Osteocyte (in vitro differentiated cells): ENCODE data around the gene ADAMTS6. TPM values are rescaled to one million over a fixed set of nuclear protein-coding genes. Genes with fewer than 3 reads are reported as not detected.
"Not testable (repeated sequence)": the region's sequence is repeated elsewhere in the genome, so short reads cannot be mapped to it uniquely, and the experiment has no call there.

Source experiments
- DNase-seq: peaks from one replicate; pipeline ENCODE4 v3.0.0; 2021; ENCODE audit warnings: mixed read lengths; ENCODE audit not compliant: unreplicated experiment; ENCODE audit errors: extremely low spot score
- H3K27ac Mint-ChIP-seq: one replicate; pipeline ENCODE4 v1.8.0; 2021; ENCODE audit warnings: mild to moderate bottlenecking, mixed read lengths; ENCODE audit not compliant: unreplicated experiment
- H3K27me3 Mint-ChIP-seq: one replicate; pipeline ENCODE4 v1.8.0; 2021; ENCODE audit warnings: mixed read lengths; ENCODE audit not compliant: unreplicated experiment
- H3K36me3 Mint-ChIP-seq: one replicate; pipeline ENCODE4 v1.8.0; 2021; ENCODE audit warnings: mixed read lengths; ENCODE audit not compliant: unreplicated experiment
- H3K4me1 Mint-ChIP-seq: one replicate; pipeline ENCODE4 v1.8.0; 2021; ENCODE audit warnings: mixed read lengths; ENCODE audit not compliant: unreplicated experiment
- H3K4me3 Mint-ChIP-seq: one replicate; pipeline ENCODE4 v1.8.0; 2021; ENCODE audit warnings: mild to moderate bottlenecking, moderate library complexity, mixed read lengths; ENCODE audit not compliant: unreplicated experiment
- H3K9me3 Mint-ChIP-seq: one replicate; pipeline ENCODE4 v1.8.0; 2021; ENCODE audit warnings: mixed read lengths; ENCODE audit not compliant: unreplicated experiment
- total RNA-seq: library from RNA; stranded (reverse); gene quantifications from 2 replicates; pipeline ENCODE4 v1.2.1, GENCODE V29; 2021
- TF ChIP-seq, protein P1 (sequence below): fragments of 200-600 bp; sonication (generic); IDR thresholded peaks from 2 replicates; pipeline ENCODE4 v1.5.0; 2021; ENCODE audit warnings: antibody characterized with exemption, mild to moderate bottlenecking, moderate library complexity

ADAMTS6 gene
- total RNA-seq, 1 donor from 2014 or later: 4.7 TPM

DNA sequence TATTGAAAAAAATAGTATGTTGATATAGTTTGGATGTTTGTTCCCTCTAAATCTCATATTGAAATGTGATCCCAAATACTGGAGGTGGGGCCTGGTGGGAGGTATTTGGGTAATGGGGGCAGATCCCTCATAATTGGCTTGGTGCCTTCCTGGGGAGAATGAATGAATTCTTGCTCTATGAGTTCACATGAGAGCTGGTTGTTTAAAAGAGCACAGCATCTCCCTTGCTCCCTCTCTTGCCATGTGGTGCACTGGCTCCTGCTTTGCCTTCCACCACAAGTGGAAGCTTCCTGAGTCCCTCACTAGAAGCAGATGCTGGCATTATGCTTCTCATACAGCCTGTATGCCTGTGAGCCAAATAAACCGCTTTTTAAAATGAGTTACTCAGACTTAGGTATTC lies 154.8 kb downstream of the ADAMTS6 start:
- no peaks in the 10 kb centered on the region for H3K9me3 Mint-ChIP-seq
- H3K27me3 Mint-ChIP-seq: no peaks in the 10 kb centered on the region
- H3K4me3 Mint-ChIP-seq: no peak overlapping the region
- no peak overlapping the region for H3K27ac Mint-ChIP-seq
- peaks cover 32% of the 10 kb centered on the region for H3K4me1 Mint-ChIP-seq
- H3K36me3 Mint-ChIP-seq: no peaks in the 10 kb centered on the region
- TF ChIP-seq, protein P1, sequence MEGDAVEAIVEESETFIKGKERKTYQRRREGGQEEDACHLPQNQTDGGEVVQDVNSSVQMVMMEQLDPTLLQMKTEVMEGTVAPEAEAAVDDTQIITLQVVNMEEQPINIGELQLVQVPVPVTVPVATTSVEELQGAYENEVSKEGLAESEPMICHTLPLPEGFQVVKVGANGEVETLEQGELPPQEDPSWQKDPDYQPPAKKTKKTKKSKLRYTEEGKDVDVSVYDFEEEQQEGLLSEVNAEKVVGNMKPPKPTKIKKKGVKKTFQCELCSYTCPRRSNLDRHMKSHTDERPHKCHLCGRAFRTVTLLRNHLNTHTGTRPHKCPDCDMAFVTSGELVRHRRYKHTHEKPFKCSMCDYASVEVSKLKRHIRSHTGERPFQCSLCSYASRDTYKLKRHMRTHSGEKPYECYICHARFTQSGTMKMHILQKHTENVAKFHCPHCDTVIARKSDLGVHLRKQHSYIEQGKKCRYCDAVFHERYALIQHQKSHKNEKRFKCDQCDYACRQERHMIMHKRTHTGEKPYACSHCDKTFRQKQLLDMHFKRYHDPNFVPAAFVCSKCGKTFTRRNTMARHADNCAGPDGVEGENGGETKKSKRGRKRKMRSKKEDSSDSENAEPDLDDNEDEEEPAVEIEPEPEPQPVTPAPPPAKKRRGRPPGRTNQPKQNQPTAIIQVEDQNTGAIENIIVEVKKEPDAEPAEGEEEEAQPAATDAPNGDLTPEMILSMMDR: no peak
- no peak for DNase-seq

DNA sequence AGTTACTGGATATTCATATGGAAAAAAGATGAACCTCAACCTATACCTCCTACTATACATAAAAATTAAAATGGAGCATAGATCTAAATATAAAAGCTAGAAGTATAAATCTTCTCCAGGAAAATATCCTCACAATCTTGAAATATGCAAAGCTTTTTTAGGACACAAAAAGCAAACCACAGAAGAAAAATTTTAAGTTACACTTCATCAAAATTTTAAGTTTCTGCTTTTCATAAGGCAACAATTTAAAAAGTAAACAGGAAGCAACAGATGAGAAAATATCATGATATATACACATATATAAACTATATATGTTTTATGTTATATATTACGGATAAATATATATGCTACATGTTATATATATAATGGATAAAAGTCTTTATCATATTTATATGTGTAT lies 157.5 kb downstream of the ADAMTS6 start:
- DNase-seq: no peak
- H3K36me3 Mint-ChIP-seq: no peaks in the 10 kb centered on the region
- no peaks in the 10 kb centered on the region for H3K27me3 Mint-ChIP-seq
- H3K27ac Mint-ChIP-seq: no peak overlapping the region
- H3K4me1 Mint-ChIP-seq: peaks cover 18% of the 10 kb centered on the region
- TF ChIP-seq, protein P1: no peak
- no peak overlapping the region for H3K4me3 Mint-ChIP-seq
- H3K9me3 Mint-ChIP-seq: no peaks in the 10 kb centered on the region

DNA sequence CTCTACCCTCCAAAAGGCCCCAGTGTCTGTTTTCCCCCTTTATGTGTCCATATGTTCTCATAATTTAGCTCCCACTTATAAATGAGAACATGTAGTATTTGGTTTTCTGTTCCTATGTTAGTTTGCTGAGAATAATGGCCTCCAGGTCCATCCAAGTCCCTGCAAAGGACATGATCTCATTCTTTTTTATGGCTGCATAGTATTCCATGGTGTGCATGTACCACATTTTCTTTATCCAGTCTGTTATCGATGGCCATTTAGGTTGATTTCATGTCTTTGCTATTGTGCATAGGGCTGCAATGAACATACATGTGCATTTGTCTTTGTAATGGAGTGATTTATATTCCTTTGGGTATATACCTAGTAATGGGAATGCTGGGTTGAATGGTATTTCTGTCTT lies 161.0 kb downstream of the ADAMTS6 start:
- not testable (repeated sequence) for DNase-seq, H3K27ac Mint-ChIP-seq, H3K4me3 Mint-ChIP-seq, H3K9me3 Mint-ChIP-seq, H3K27me3 Mint-ChIP-seq, H3K36me3 Mint-ChIP-seq, H3K4me1 Mint-ChIP-seq

DNA sequence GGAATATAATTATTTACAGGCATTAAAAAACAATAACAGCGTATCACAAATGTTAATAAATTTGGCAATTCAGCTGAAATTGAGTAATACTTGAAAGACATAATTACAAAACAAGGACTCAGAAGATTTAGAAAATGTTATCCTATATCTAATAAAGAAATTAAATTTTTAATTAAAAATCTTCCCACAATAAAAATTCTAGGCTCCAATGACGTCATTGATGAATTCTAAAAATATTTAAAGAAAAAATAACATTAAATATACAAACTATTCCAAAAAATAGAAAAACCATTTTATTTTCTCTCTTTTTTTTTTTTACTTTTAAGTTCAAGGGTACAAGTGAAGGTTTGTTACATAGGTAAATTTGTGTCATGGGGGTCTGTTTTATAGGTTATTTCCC lies 161.5 kb downstream of the ADAMTS6 start:
- Mint-ChIP-seq H3K4me1 (no peaks in the 10 kb centered on the region), H3K36me3 (no peaks in the 10 kb centered on the region), H3K27me3 (no peaks in the 10 kb centered on the region), H3K9me3 (no peaks in the 10 kb centered on the region), H3K4me3 (no peak overlapping the region), H3K27ac (no peak overlapping the region)
- DNase-seq: no peak
- TF ChIP-seq, protein P1: no peak

DNA sequence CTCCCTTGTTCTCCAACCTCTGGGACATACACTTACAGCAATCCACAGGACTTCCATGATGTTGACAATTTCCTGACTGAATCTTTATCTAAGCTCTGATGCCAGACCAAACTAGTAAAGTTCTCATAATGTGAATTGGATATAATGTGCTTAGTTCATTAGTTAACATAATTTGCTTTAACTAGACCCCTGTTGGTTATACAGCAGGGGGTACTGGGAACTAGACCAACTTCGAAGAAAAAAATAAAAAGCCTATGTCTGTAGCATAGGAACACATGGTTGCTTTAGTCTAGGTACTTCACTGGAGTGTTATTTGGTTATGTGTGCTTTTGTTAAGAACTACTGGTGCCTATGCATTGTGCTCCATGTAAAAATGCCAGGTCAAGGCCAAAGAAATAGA lies 173.8 kb downstream of the ADAMTS6 start:
- peaks cover 26% of the 10 kb centered on the region for H3K4me1 Mint-ChIP-seq
- no peak overlapping the region for H3K27ac Mint-ChIP-seq
- no peak overlapping the region for H3K4me3 Mint-ChIP-seq
- no peaks in the 10 kb centered on the region for H3K9me3 Mint-ChIP-seq
- H3K27me3 Mint-ChIP-seq: no peaks in the 10 kb centered on the region
- TF ChIP-seq, protein P1: no peak
- H3K36me3 Mint-ChIP-seq: peaks cover 1% of the 10 kb centered on the region
- DNase-seq: no peak

DNA sequence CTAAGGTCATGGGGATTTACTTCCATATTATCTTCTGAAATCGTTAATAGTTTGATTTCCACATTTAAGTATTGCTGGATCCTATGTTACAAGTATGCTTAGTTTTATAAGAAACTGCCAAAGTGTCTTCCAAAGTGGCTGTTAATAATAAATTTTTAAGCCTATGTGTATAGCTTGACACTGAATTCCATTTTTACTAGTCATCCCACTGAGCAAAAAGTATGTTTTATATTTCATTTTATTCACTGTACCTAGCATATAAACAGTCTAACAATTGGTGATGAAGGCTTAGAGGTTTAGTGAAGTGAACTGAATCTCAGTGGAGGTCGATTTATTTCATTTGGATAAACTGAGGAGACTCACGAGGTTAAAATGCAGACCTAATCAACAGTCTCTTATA lies 174.6 kb downstream of the ADAMTS6 start:
- no peak overlapping the region for H3K27ac Mint-ChIP-seq
- H3K9me3 Mint-ChIP-seq: no peaks in the 10 kb centered on the region
- TF ChIP-seq, protein P1: no peak
- no peaks in the 10 kb centered on the region for H3K27me3 Mint-ChIP-seq
- H3K36me3 Mint-ChIP-seq: peaks cover 1% of the 10 kb centered on the region
- no peak overlapping the region for H3K4me3 Mint-ChIP-seq
- H3K4me1 Mint-ChIP-seq: peaks cover 26% of the 10 kb centered on the region
- no peak for DNase-seq
